ENCODE results near the gene PSAT1.

DNA sequence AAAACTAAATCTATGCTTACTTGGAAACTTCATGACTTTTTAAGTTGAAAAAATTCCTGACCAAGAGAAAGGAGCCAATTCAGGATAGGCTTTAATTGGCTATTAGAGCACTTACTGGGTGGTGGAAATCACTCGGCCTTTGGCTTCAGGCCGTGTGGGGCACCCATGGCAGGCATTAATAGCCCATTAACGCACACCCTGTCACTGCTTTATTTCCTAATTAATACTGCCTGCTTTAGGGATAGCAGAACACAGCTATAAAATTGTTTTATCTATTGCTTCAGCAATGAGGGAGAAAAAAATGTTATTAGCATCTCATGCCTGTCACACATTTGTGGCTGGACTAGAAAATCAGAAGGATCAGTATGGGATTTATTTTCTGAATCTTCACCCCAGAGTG is 58.1 kb downstream of the PSAT1 start:
- TF ChIP-seq CTCF (IDR thresholded peaks at IDR 0.05) (no peak), EZH2phosphoT487 (IDR thresholded peaks at IDR 0.05) (no peak)
